ENCODE data around the gene VASN.

Gene VASN

DNA sequence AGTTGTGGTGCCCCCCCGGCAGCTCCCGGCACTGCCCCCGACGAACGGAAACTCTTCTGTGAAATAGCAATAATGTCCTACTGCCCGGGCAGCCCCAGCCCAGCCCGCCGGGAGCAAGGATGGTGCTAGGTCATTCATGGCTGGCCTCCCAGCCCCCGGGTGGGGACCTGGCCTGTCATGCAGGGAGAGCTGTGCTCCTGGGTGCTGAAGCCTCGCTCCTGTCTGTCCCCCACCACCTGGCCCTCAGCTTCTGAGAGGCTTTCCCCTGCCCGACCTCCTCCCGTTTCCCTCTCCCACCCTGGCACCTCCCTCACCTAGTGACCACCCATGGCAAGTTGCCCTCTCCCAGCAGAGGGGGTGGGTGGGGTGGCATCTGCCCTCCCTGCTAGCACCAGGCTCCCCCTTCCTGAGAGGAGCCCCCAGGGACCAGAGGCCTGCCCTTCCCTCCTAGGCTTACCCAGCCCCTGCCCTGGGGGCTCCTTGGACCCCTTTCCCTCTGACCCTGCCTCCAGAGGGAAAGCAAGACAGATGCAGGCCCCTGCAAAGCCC, 34.0 kb upstream of the VASN start:
- CTCF ChIA-PET: interaction anchor here (0.6 kb wide), 2 partner anchors 11 to 41 kb away, joined by 3 read pairs; no protein-coding TSS in a partner anchor
- TF ChIP-seq BHLHE40 (IDR thresholded peaks at IDR 0.05; ENCODE audit: borderline replicate concordance) (no peak), CTBP1 (IDR thresholded peaks at IDR 0.05; ENCODE audit: borderline replicate concordance) (no peak), L3MBTL2 (conservative IDR thresholded peaks at IDR 0.05) (no peak), FOXK2 (IDR thresholded peaks at IDR 0.05) (no peak), ZNF384 (IDR thresholded peaks at IDR 0.05) (no peak), TARDBP (IDR thresholded peaks at IDR 0.05) (no peak), PKNOX1 (IDR thresholded peaks at IDR 0.05) (no peak), NFRKB (IDR thresholded peaks at IDR 0.05) (no peak), ARNT (IDR thresholded peaks at IDR 0.05) (no peak), FOXM1 (IDR thresholded peaks at IDR 0.05; ENCODE audit: borderline replicate concordance) (no peak), SP1 (IDR thresholded peaks at IDR 0.05) (no peak), FOXA1 (IDR thresholded peaks at IDR 0.05) (no peak), LEF1 (IDR thresholded peaks at IDR 0.05; ENCODE audit: borderline replicate concordance) (no peak), ELF4 (IDR thresholded peaks at IDR 0.05) (no peak), SUZ12 (IDR thresholded peaks at IDR 0.05) (no peak), HDGF (IDR thresholded peaks at IDR 0.05; ENCODE audit: borderline replicate concordance) (no peak)
- POLR2A ChIA-PET: no interaction called here
- DNase-seq (ENCODE audit: extremely low spot score): no peak

DNA sequence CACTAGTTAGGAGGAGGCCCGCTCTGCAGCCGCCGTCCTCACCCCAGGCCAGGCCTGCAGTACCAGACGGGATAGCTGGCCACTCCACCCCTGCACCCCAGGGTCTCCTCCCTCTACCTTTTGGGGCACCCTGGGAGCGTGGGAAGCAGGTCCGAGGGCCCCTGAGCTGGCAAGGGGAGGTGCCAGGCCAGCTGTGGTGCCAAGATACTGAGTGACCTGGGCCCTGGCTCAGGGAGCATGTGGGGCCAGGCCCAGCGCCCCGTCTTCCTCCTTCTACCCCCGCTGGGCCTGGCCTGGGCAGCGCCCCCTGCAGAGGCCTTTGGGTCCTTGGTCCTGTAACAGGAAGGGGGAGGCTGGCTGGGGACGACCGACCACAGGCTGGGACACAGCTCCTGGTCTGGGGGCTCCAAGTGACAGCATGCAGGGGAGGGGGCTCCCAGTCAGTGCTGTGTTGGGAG, 33.5 kb upstream of the VASN start:
- DNase-seq (ENCODE audit: extremely low spot score): no peak
- TF ChIP-seq ARNT (IDR thresholded peaks at IDR 0.05) (no peak), PKNOX1 (IDR thresholded peaks at IDR 0.05) (no peak), ELF4 (IDR thresholded peaks at IDR 0.05) (no peak), CTBP1 (IDR thresholded peaks at IDR 0.05; ENCODE audit: borderline replicate concordance) (no peak), TARDBP (IDR thresholded peaks at IDR 0.05) (no peak), SP1 (IDR thresholded peaks at IDR 0.05) (no peak), NFRKB (IDR thresholded peaks at IDR 0.05) (no peak), ZNF384 (IDR thresholded peaks at IDR 0.05) (no peak), FOXK2 (IDR thresholded peaks at IDR 0.05) (no peak), FOXM1 (IDR thresholded peaks at IDR 0.05; ENCODE audit: borderline replicate concordance) (no peak), BHLHE40 (IDR thresholded peaks at IDR 0.05; ENCODE audit: borderline replicate concordance) (no peak), LEF1 (IDR thresholded peaks at IDR 0.05; ENCODE audit: borderline replicate concordance) (no peak), L3MBTL2 (conservative IDR thresholded peaks at IDR 0.05) (no peak), HDGF (IDR thresholded peaks at IDR 0.05; ENCODE audit: borderline replicate concordance) (no peak)
- POLR2A ChIA-PET: interaction anchor here (0.6 kb wide), 1 partner anchor 12 kb away, joined by 3 read pairs; no protein-coding TSS in a partner anchor
- CTCF ChIA-PET: interaction anchor here (0.6 kb wide), 2 partner anchors 10 to 41 kb away, joined by 3 read pairs; no protein-coding TSS in a partner anchor

- CTCF ChIA-PET: interaction anchor here (0.7 kb wide), 1 partner anchor 63 kb away, joined by 3 read pairs; no protein-coding TSS in a partner anchor
- POLR2A ChIA-PET: interaction anchor here (0.6 to 2.9 kb wide), 2 partner anchors 12 kb away, joined by 3 to 9 read pairs; partner anchors contain the start of gene PAM16
- TF ChIP-seq LEF1 (IDR thresholded peaks at IDR 0.05; ENCODE audit: borderline replicate concordance) (no peak), NFRKB (IDR thresholded peaks at IDR 0.05) (no peak), ZNF384 (IDR thresholded peaks at IDR 0.05) (no peak), SP1 (IDR thresholded peaks at IDR 0.05) (no peak)
- DNase-seq (ENCODE audit: extremely low spot score): no peak
These were observed 32.8 kb upstream of the VASN start for GRCh38 chr16:4338712-4339299.

- DNase-seq (ENCODE audit: extremely low spot score): no peak
- TF ChIP-seq ZNF384 (IDR thresholded peaks at IDR 0.05) (no peak), ELF4 (IDR thresholded peaks at IDR 0.05) (no peak), BHLHE40 (IDR thresholded peaks at IDR 0.05; ENCODE audit: borderline replicate concordance) (no peak), HDGF (IDR thresholded peaks at IDR 0.05; ENCODE audit: borderline replicate concordance) (no peak), SP1 (IDR thresholded peaks at IDR 0.05) (no peak), FOXA1 (IDR thresholded peaks at IDR 0.05) (no peak), LEF1 (IDR thresholded peaks at IDR 0.05; ENCODE audit: borderline replicate concordance) (no peak), ARNT (IDR thresholded peaks at IDR 0.05) (no peak)
- POLR2A ChIA-PET: interaction anchor here (1.2 to 2.9 kb wide), 2 partner anchors 11 kb away, joined by 3 to 9 read pairs; partner anchors contain the start of gene PAM16
- CTCF ChIA-PET: interaction anchor here (0.6 to 0.7 kb wide), 2 partner anchors 62 to 80 kb away, joined by 3 read pairs; no protein-coding TSS in a partner anchor
These were observed 32.2 kb upstream of the VASN start for GRCh38 chr16:4339455-4339854.

GRCh38 chr16:4339909-4340308, 31.7 kb upstream of the VASN start:
- TF ChIP-seq LEF1 (IDR thresholded peaks at IDR 0.05; ENCODE audit: borderline replicate concordance): no peak
- ChIA-PET POLR2A (interaction anchor here (1.2 to 2.9 kb wide), 2 partner anchors 11 kb away, joined by 3 to 9 read pairs; partner anchors contain the start of gene PAM16), CTCF (interaction anchor here (0.6 to 1.2 kb wide), 2 partner anchors 62 to 81 kb away, joined by 3 to 5 read pairs; no protein-coding TSS in a partner anchor)
- no peak for DNase-seq (ENCODE audit: extremely low spot score)

- POLR2A ChIA-PET: interaction anchor here (1.2 to 2.9 kb wide), 2 partner anchors 10 to 12 kb away, joined by 3 to 9 read pairs; partner anchors contain the start of gene PAM16
- CTCF ChIA-PET: interaction anchor here (1.2 to 1.9 kb wide), 2 partner anchors 52 to 62 kb away, joined by 5 read pairs; no protein-coding TSS in a partner anchor
- no peak for DNase-seq (ENCODE audit: extremely low spot score)
- TF ChIP-seq FOXA1 (IDR thresholded peaks at IDR 0.05) (no peak), FOXM1 (IDR thresholded peaks at IDR 0.05; ENCODE audit: borderline replicate concordance) (no peak), FOXK2 (IDR thresholded peaks at IDR 0.05) (no peak), SP1 (IDR thresholded peaks at IDR 0.05) (no peak), NFRKB (IDR thresholded peaks at IDR 0.05) (no peak), HDGF (IDR thresholded peaks at IDR 0.05; ENCODE audit: borderline replicate concordance) (no peak), ARNT (IDR thresholded peaks at IDR 0.05) (no peak)
These were observed 31.2 kb upstream of the VASN start for GRCh38 chr16:4340443-4340842.
